ENCODE results near the gene ITPRID2. TPM values are rescaled to one million over a fixed set of nuclear protein-coding genes. Genes with fewer than 3 reads are reported as not detected.

ITPRID2 gene
- total and polyA plus RNA-seq, 2 of the 13 experiments (the other 11 are each of a cell fraction or from before 2014, with no cell fraction given), result 44.8 to 62.3 TPM

DNA sequence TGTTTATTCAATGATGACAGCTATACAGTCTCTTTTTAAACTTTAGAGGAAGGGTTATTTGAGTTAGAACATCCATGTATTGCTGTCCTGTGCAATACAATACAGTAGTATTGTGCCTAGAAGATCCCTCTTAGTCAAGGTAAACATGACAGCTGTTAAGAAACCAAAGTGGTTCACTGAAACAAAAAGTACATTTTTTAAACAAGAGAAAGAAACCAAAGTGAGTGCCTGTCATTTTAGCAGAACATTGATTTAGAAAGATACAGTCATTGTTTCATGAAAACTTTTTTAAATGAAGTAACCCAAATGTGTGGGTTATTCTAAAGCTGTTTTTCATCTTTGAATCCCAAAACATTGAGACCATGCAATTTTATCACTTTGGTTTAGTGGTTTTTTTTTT is 15.5 kb downstream of the ITPRID2 start:
- intact Hi-C loops (cut with micrococcal nuclease; ENCODE audit: unreplicated experiment) (loop anchor here (2.0 kb wide), 1 partner anchor 14 kb away; no protein-coding TSS in a partner anchor), in situ Hi-C loops (cut with HindIII; ENCODE audit: extremely low pct_ligation_motif_present, low pct_unique_long_range_greater_than_20kb) (no loop called here)
- ATAC-seq (peak; percentile 79), DNase-seq (ENCODE audit: low spot score) (peak; percentile 61), FAIRE-seq (no peak)
- H3K27ac ChIP-seq (ENCODE audit: extremely low read length, insufficient read depth, low read length), result no peak overlapping the region
- CTCF ChIA-PET (ENCODE audit: low intra/inter-chr PET ratio, low total read pairs), result no interaction called here
- no peak overlapping the region for H2AFZ ChIP-seq (ENCODE audit: low read length)
- no peaks in the 10 kb centered on the region for H4K20me1 ChIP-seq (ENCODE audit: insufficient read depth, low read length)
- H3K79me2 ChIP-seq (ENCODE audit: insufficient read depth, low read length), result peaks cover 11% of the 10 kb centered on the region
- H3K4me2 ChIP-seq (ENCODE audit: low read depth, low read length), result no peak overlapping the region
- H3K9ac ChIP-seq (ENCODE audit: insufficient read depth, low read depth, low read length), result no peak overlapping the region
- BruUV-seq (replicated peaks), result no TSS peak
- peaks cover 7 to 35% of the 10 kb centered on the region in 2 experiments for H3K36me3 ChIP-seq (replicated peaks in 1 of 2; ENCODE audit: control insufficient read depth in 1 of 2, insufficient read depth in 2 of 2, low read length in 2 of 2)
- H3K4me1 ChIP-seq (ENCODE audit: insufficient read depth, low read length), result peaks cover 60% of the 10 kb centered on the region
- POLR2A ChIA-PET, result no interaction called here
- H3K27me3 ChIP-seq (ENCODE audit: control insufficient read depth in 1 of 2, insufficient read depth in 2 of 2, low read length in 2 of 2), result no peaks in the 10 kb centered on the region
- H3K9me3 ChIP-seq (ENCODE audit: low read length), result no peaks in the 10 kb centered on the region
- no peak overlapping the region for H3K4me3 ChIP-seq (replicated peaks in 1 of 3; ENCODE audit: insufficient read depth in 1 of 3, low read depth in 2 of 3, low read length in 3 of 3)
- TF ChIP-seq CREB1 (IDR thresholded peaks at IDR 0.05) (no peak), CREB1 (CRISPR knock-in tag; IDR thresholded peaks at IDR 0.05) (peak; percentile 26; the same call in 1 of the 2 replicates), ZNF331 (CRISPR knock-in tag; IDR thresholded peaks at IDR 0.05) (0 out of 2 replicates have a peak, but pooled peaks have one; percentile 39), SOX13 (IDR thresholded peaks at IDR 0.05) (no peak), SOX13 (CRISPR knock-in tag; conservative IDR thresholded peaks at IDR 0.05 in 1 of 2, IDR thresholded peaks at IDR 0.05 in 1 of 2) (peak in 1 of 2 experiments; percentile 94; a peak in 2 of 4 replicates), FOXP4 (CRISPR knock-in tag; IDR thresholded peaks at IDR 0.05) (peak; percentile 27; the same call in 1 of the 2 replicates), RCOR2 (CRISPR knock-in tag; IDR thresholded peaks at IDR 0.05) (peak; percentile 72; the same call in 1 of the 2 replicates), FOXP1 (IDR thresholded peaks at IDR 0.05) (no peak), FOXP1 (CRISPR knock-in tag; IDR thresholded peaks at IDR 0.05) (peak; percentile 68), THAP11 (CRISPR knock-in tag; IDR thresholded peaks at IDR 0.05) (0 out of 2 replicates have a peak, but pooled peaks have one; percentile 13), KDM5B (CRISPR knock-in tag; IDR thresholded peaks at IDR 0.05; ENCODE audit: borderline replicate concordance) (no peak), ZNF30 (CRISPR knock-in tag; IDR thresholded peaks at IDR 0.05) (no peak), MIER3 (CRISPR knock-in tag; IDR thresholded peaks at IDR 0.05; ENCODE audit: borderline replicate concordance) (peak; percentile 37; the same call in 1 of the 2 replicates), ZNF552 (CRISPR knock-in tag; IDR thresholded peaks at IDR 0.05; ENCODE audit: borderline replicate concordance) (no peak), FOXA3 (CRISPR knock-in tag; IDR thresholded peaks at IDR 0.05) (peak; percentile 87), ZNF619 (CRISPR knock-in tag; IDR thresholded peaks at IDR 0.05) (no peak), CEBPG (CRISPR knock-in tag; IDR thresholded peaks at IDR 0.05) (peak; percentile 69), SOX6 (IDR thresholded peaks at IDR 0.05) (no peak), SOX6 (CRISPR knock-in tag; IDR thresholded peaks at IDR 0.05) (peak; percentile 78; the same call in 1 of the 2 replicates), FOXK1 (CRISPR knock-in tag; IDR thresholded peaks at IDR 0.05; ENCODE audit: borderline replicate concordance, low read depth) (peak; percentile 37; the same call in 1 of the 2 replicates)
- TF ChIP-seq, protein P1, sequence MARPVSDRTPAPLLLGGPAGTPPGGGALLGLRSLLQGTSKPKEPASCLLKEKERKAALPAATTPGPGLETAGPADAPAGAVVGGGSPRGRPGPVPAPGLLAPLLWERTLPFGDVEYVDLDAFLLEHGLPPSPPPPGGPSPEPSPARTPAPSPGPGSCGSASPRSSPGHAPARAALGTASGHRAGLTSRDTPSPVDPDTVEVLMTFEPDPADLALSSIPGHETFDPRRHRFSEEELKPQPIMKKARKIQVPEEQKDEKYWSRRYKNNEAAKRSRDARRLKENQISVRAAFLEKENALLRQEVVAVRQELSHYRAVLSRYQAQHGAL (CRISPR knock-in tag; IDR thresholded peaks at IDR 0.05; ENCODE audit: not compliant biosample characterization), result no peak
- TF ChIP-seq, protein P2, sequence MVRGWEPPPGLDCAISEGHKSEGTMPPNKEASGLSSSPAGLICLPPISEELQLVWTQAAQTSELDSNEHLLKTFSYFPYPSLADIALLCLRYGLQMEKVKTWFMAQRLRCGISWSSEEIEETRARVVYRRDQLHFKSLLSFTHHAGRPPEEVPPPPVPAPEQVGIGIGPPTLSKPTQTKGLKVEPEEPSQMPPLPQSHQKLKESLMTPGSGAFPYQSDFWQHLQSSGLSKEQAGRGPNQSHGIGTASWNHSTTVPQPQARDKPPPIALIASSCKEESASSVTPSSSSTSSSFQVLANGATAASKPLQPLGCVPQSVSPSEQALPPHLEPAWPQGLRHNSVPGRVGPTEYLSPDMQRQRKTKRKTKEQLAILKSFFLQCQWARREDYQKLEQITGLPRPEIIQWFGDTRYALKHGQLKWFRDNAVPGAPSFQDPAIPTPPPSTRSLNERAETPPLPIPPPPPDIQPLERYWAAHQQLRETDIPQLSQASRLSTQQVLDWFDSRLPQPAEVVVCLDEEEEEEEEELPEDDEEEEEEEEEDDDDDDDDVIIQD (CRISPR knock-in tag; IDR thresholded peaks at IDR 0.05; ENCODE audit: low read depth), result peak; percentile 48; the same call in 1 of the 2 replicates
